Adrenal gland (tissue), 5 donors: ENCODE measurements around the gene AFTPH.

Experiments used
- CTCF ChIP-seq, 6 experiments: fragments of 450-650 bp in 4 of 6; fragments of 200-600 bp in 2 of 6; sonication (generic) in 1 of 6; IDR thresholded peaks; 1 replicate in 5 of 6; 2 replicates in 1 of 6; pipeline versions ENCODE4 v1.5.1 to v1.8.0; 2016 to 2021; ENCODE audit warnings: antibody characterized with exemption in 6 of 6, mild to moderate bottlenecking in 2 of 6, moderate library complexity in 1 of 6
- POLR2A ChIP-seq, 2 donors: fragments of 450-650 bp; IDR thresholded peaks; one replicate each; pipeline ENCODE4 v1.6.1; 2017; ENCODE audit warnings: antibody characterized with exemption in 2 of 2, mild to moderate bottlenecking in 2 of 2, moderate library complexity in 1 of 2
- donor health status: DM: no; HTN: no; CAD: no.

DNA sequence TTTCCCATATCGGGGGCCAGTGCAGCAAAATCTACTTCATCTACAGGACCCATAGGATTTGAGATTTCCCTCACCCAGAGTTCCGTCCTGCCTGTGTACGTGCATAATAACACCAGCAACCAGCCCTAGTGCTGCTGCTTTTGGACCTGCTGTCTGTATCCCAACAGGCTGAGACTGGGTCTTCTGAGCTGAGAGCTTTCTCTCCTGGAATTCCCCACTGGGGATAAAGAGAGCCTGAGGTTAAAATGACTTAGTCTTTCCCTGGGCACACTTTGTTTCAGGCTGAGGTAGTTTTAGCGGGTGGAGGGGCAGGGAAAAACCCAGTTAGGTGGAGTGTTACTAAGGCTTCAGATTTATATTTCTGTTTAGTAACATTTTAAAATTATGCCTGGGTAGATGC lies 67.1 kb downstream of the AFTPH start:
- TF ChIP-seq POLR2A (IDR thresholded peaks at IDR 0.05): no peak
- TF ChIP-seq CTCF (IDR thresholded peaks at IDR 0.05): no peak
